Spleen (tissue), 7 donors: ENCODE data around the gene CMIP.

Source experiments
- CTCF ChIP-seq, 11 experiments: fragments of 200-600 bp in 7 of 11; fragments of 450-650 bp in 4 of 11; sonication (generic) in 4 of 11; IDR thresholded peaks in 8 of 11; conservative IDR thresholded peaks in 3 of 11; 1 replicate in 7 of 11; 2 replicates in 4 of 11; pipeline versions ENCODE4 v1.4.0 to v1.8.0; 2016 to 2021; ENCODE audit warnings: antibody characterized with exemption in 11 of 11, inconsistent platforms in 4 of 11, mild to moderate bottlenecking in 1 of 11
- POLR2A ChIP-seq, 3 donors: fragments of 450-650 bp; IDR thresholded peaks; one replicate each; pipeline ENCODE4 v1.5.1; 2017; ENCODE audit warnings: antibody characterized with exemption in 3 of 3, mild to moderate bottlenecking in 1 of 3
- POLR2AphosphoS5 ChIP-seq, 3 donors: sonication (generic); formaldehyde crosslinking; IDR thresholded peaks; one replicate each; pipeline ENCODE4 v1.5.1; 2017; ENCODE audit warnings: antibody characterized with exemption in 3 of 3
- donor health status: DM: no; HTN: no; CAD: no; lungs with moderate emphysema.
- donor health status: DM: no; HTN: no; CAD: no.
- donor health status: DM: no; HTN: no; CAD: no.

- TF ChIP-seq POLR2AphosphoS5 (IDR thresholded peaks at IDR 0.05): no peak
- no peak for TF ChIP-seq CTCF (IDR thresholded peaks at IDR 0.05 in 8 of 11, conservative IDR thresholded peaks at IDR 0.05 in 3 of 11)
- no peak for TF ChIP-seq POLR2A (IDR thresholded peaks at IDR 0.05)
Measured at GRCh38 chr16:81487301-81487720, 42.7 kb downstream of the CMIP start.
